HUES48 (cell line): ENCODE measurements around the gene DDAH2.
A peak's percentile ranks its signal among the peaks of the same experiment; 100 is the strongest.

Experiments used
- H3K27ac ChIP-seq: one replicate; pipeline ENCODE4 v1.7.0; 2013; ENCODE audit warnings: low read depth, low read length, inconsistent platforms
- H3K27me3 ChIP-seq: 2 replicates; pipeline ENCODE4 v1.6.1; 2013; ENCODE audit warnings: mild to moderate bottlenecking, low read length; ENCODE audit not compliant: control insufficient read depth, insufficient read depth
- H3K36me3 ChIP-seq: 2 replicates; pipeline ENCODE4 v1.6.1; 2013; ENCODE audit warnings: low read length; ENCODE audit not compliant: control insufficient read depth, insufficient read depth
- H3K4me1 ChIP-seq: 2 replicates; pipeline ENCODE4 v1.6.1; 2013; ENCODE audit warnings: mild to moderate bottlenecking, low read length; ENCODE audit not compliant: control insufficient read depth, insufficient read depth
- H3K4me3 ChIP-seq: 2 replicates; pipeline ENCODE4 v1.5.1; 2013; ENCODE audit warnings: mild to moderate bottlenecking, low read depth, low read length
- H3K9ac ChIP-seq: 2 replicates; pipeline ENCODE4 v1.6.1; 2013; ENCODE audit warnings: mild to moderate bottlenecking, low read depth, low read length, moderate library complexity
- H3K9me3 ChIP-seq: 2 replicates; pipeline ENCODE4 v1.6.1; 2013; ENCODE audit warnings: low read length; ENCODE audit not compliant: control insufficient read depth, insufficient read depth

DDAH2 gene

GRCh38 chr6:31728767-31729514 is at the start of gene DDAH2:
DDAH2 (minus strand) TSS chr6:31729299; CDS start chr6:31729161, 138 bp downstream.
- Histone ChIP-seq H3K27ac (peak within 1 kb of the TSS; percentile 97), H3K27me3 (no peaks in the 10 kb centered on the region), H3K4me3 (peak within 1 kb of the TSS; percentile 96), H3K9ac (peak within 1 kb of the TSS; percentile 67), H3K36me3 (peaks cover 51% of the 10 kb centered on the region), H3K4me1 (peaks cover 8% of the 10 kb centered on the region), H3K9me3 (no peaks in the 10 kb centered on the region)

GRCh38 chr6:31778193-31778592 is 49.1 kb upstream of the DDAH2 start:
- H3K36me3 ChIP-seq, result peaks cover 56% of the 10 kb centered on the region
- no peak overlapping the region for H3K4me3 ChIP-seq
- no peak overlapping the region for H3K27ac ChIP-seq
- H3K9me3 ChIP-seq, result no peaks in the 10 kb centered on the region
- no peak overlapping the region for H3K9ac ChIP-seq
- peaks cover 6% of the 10 kb centered on the region; the same call in 1 of the 2 replicates for H3K4me1 ChIP-seq
- H3K27me3 ChIP-seq, result no peaks in the 10 kb centered on the region

- no peak overlapping the region for H3K9ac ChIP-seq
- H3K9me3 ChIP-seq, result no peaks in the 10 kb centered on the region
- H3K36me3 ChIP-seq, result peaks cover 51% of the 10 kb centered on the region
- peaks cover 6% of the 10 kb centered on the region; the same call in 1 of the 2 replicates for H3K4me1 ChIP-seq
- H3K27ac ChIP-seq, result peak overlapping the region; percentile 27
- no peak overlapping the region for H3K4me3 ChIP-seq
- no peaks in the 10 kb centered on the region for H3K27me3 ChIP-seq
Observed at GRCh38 chr6:31777667-31778050, 48.6 kb upstream of the DDAH2 start.

GRCh38 chr6:31776989-31777666 is 48.0 kb upstream of the DDAH2 start, which contains the start of gene VWA7:
VWA7 (minus strand) TSS chr6:31777328; CDS start chr6:31776779, 549 bp downstream.
- Histone ChIP-seq H3K9me3 (no peaks in the 10 kb centered on the region), H3K27me3 (no peaks in the 10 kb centered on the region), H3K4me3 (no peak within 1 kb of the TSS), H3K4me1 (peaks cover 6% of the 10 kb centered on the region; the same call in 1 of the 2 replicates), H3K36me3 (peaks cover 46% of the 10 kb centered on the region), H3K9ac (no peak within 1 kb of the TSS; the same call in 1 of the 2 replicates), H3K27ac (peak within 1 kb of the TSS; percentile 27)

GRCh38 chr6:31776485-31776988 is 47.4 kb upstream of the DDAH2 start:
- Histone ChIP-seq H3K9ac (no peak overlapping the region; the same call in 1 of the 2 replicates), H3K27ac (peak overlapping the region; percentile 27)

GRCh38 chr6:31775633-31776484 is 46.8 kb upstream of the DDAH2 start:
- H3K36me3 ChIP-seq, result peaks cover 33% of the 10 kb centered on the region
- H3K4me3 ChIP-seq, result no peak overlapping the region
- no peaks in the 10 kb centered on the region for H3K27me3 ChIP-seq
- H3K4me1 ChIP-seq, result peaks cover 6% of the 10 kb centered on the region; the same call in 1 of the 2 replicates
- H3K9me3 ChIP-seq, result no peaks in the 10 kb centered on the region
- H3K27ac ChIP-seq, result no peak overlapping the region
- no peak overlapping the region for H3K9ac ChIP-seq

More at GRCh38 chr6:31776485-31776988, 47.4 kb upstream of the DDAH2 start:
- Histone ChIP-seq H3K36me3 (peaks cover 40% of the 10 kb centered on the region), H3K4me3 (no peak overlapping the region), H3K4me1 (peaks cover 6% of the 10 kb centered on the region; the same call in 1 of the 2 replicates), H3K9me3 (no peaks in the 10 kb centered on the region), H3K27me3 (no peaks in the 10 kb centered on the region)

GRCh38 chr6:31775184-31775583 is 46.1 kb upstream of the DDAH2 start:
- no peak overlapping the region for H3K4me3 ChIP-seq
- H3K27me3 ChIP-seq, result no peaks in the 10 kb centered on the region
- no peak overlapping the region for H3K27ac ChIP-seq
- H3K36me3 ChIP-seq, result peaks cover 27% of the 10 kb centered on the region
- no peak overlapping the region for H3K9ac ChIP-seq
- peaks cover 6% of the 10 kb centered on the region; the same call in 1 of the 2 replicates for H3K4me1 ChIP-seq
- no peaks in the 10 kb centered on the region for H3K9me3 ChIP-seq

GRCh38 chr6:31771992-31772358 is 42.9 kb upstream of the DDAH2 start:
- Histone ChIP-seq H3K4me3 (no peak overlapping the region), H3K27ac (no peak overlapping the region), H3K9ac (no peak overlapping the region), H3K36me3 (no peaks in the 10 kb centered on the region), H3K9me3 (no peaks in the 10 kb centered on the region), H3K27me3 (no peaks in the 10 kb centered on the region), H3K4me1 (peaks cover 2% of the 10 kb centered on the region; the same call in 1 of the 2 replicates)

GRCh38 chr6:31770860-31771259 is 41.8 kb upstream of the DDAH2 start:
- Histone ChIP-seq H3K9me3 (no peaks in the 10 kb centered on the region), H3K27ac (no peak overlapping the region), H3K27me3 (no peaks in the 10 kb centered on the region), H3K4me1 (no peaks in the 10 kb centered on the region), H3K9ac (no peak overlapping the region), H3K36me3 (no peaks in the 10 kb centered on the region), H3K4me3 (no peak overlapping the region)

GRCh38 chr6:31769684-31770371 is 40.7 kb upstream of the DDAH2 start:
- H3K4me3 ChIP-seq, result no peak overlapping the region
- no peak overlapping the region for H3K9ac ChIP-seq
- H3K27me3 ChIP-seq, result no peaks in the 10 kb centered on the region
- no peak overlapping the region for H3K27ac ChIP-seq
- H3K36me3 ChIP-seq, result no peaks in the 10 kb centered on the region
- no peaks in the 10 kb centered on the region for H3K4me1 ChIP-seq
- no peaks in the 10 kb centered on the region for H3K9me3 ChIP-seq
